A172 (cell line): ENCODE results near the gene STAMBP. TPM values are rescaled to one million over a fixed set of nuclear protein-coding genes. Genes with fewer than 3 reads are reported as not detected.

ENCODE experiments used
- total RNA-seq: library from RNA; depleted of rRNA; stranded (reverse); fragments of >200 nt; shearing (Covaris generic); gene quantifications from 2 replicates; pipeline ENCODE4 v1.2.3, GENCODE V29; 2014; rRNA removed

STAMBP gene
- total RNA-seq, 1 experiment from 2014 or later: 8.0 TPM

Other genes starting within 250 kb of the STAMBP start
- gene NAT8, start 186.5 kb upstream of the STAMBP start, total RNA-seq: not detected in 2 replicates
- 105 and 129 TPM in 2 replicates for gene TPRKB, start 91.6 kb upstream of the STAMBP start, total RNA-seq
- 41.0 and 43.7 TPM in 2 replicates for gene DUSP11, start 48.9 kb upstream of the STAMBP start, total RNA-seq
- gene C2orf78, start 44.8 kb upstream of the STAMBP start, total RNA-seq: not detected in 2 replicates
- not detected in 2 replicates for gene ACTG2, start 64.0 kb downstream of the STAMBP start, total RNA-seq
- 111 and 127 TPM in 2 replicates for gene DGUOK, start 97.9 kb downstream of the STAMBP start, total RNA-seq
- 6.5 and 9.9 TPM in 2 replicates for gene TET3, start 155.9 kb downstream of the STAMBP start, total RNA-seq